K562 (cell line): Measurements from ENCODE around the gene C3orf52. TPM values are rescaled to one million over a fixed set of nuclear protein-coding genes. Genes with fewer than 3 reads are reported as not detected.

Experiments
- ATAC-seq: fragments of 200-7000 bp; cut with Tn5 transposase; 3 replicates; pipeline ENCODE4 v1.9.1; 2020; ENCODE audit warnings: moderate library complexity
- BruUV-seq: library from RNA; stranded (reverse); fragments of 400-500 nt; replicated peaks from 2 replicates; lab custom pipeline; 2021; lab: Mats Ljungman, UMichigan
- CTCF ChIA-PET: fragments of 300-600 bp; formaldehyde crosslinking; extraction: SDS; loops from one replicate; lab custom pipeline; 2021; ENCODE audit warnings: low intra/inter-chr PET ratio; lab: Yijun Ruan, JAX
- POLR2A ChIA-PET: fragments of 300-600, 350-650 bp; sonication (Branson Sonifier 250); formaldehyde crosslinking; extraction: SDS; loops from one replicate; lab custom pipeline; 2021; ENCODE audit warnings: antibody characterized with exemption, inconsistent platforms; lab: Yijun Ruan, JAX
- DNase-seq, 4 experiments: peaks; one replicate each; pipeline versions ENCODE4 v3.0.0 to v3.0.0-alpha.2; 2011 to 2018; ENCODE audit warnings: low spot score in 3 of 4, mixed read lengths in 3 of 4; ENCODE audit errors: extremely low read depth in 1 of 4
- FAIRE-seq: peaks from 2 replicates; lab custom pipeline; 2011; peaks lifted over from hg19 to GRCh38; lab: Jason Lieb, UNC
- H2AFZ ChIP-seq: 2 replicates; pipeline ENCODE4 v1.6.0; 2011; ENCODE audit warnings: low read depth, low read length, control low read depth, inconsistent platforms
- H3K27ac ChIP-seq: fragments of 200-600 bp; 3 replicates; pipeline ENCODE4 v1.8.0; 2011; ENCODE audit warnings: low read depth, mild to moderate bottlenecking, control low read depth, inconsistent platforms, low read length, moderate library complexity, mixed read lengths; ENCODE audit errors: extremely low read depth
- H3K27me3 ChIP-seq, 2 experiments: fragments of 300-600 bp in 1 of 2; 2 replicates in 1 of 2; 3 replicates in 1 of 2; pipeline versions ENCODE4 v1.6.0 to v1.8.0; 2011; ENCODE audit warnings: inconsistent platforms in 2 of 2, low read length in 2 of 2, mild to moderate bottlenecking in 1 of 2, mixed read lengths in 1 of 2, moderate library complexity in 1 of 2; ENCODE audit not compliant: control insufficient read depth in 2 of 2, insufficient read depth in 2 of 2
- H3K36me3 ChIP-seq: fragments of 300-600 bp; 3 replicates; pipeline ENCODE4 v1.8.0; 2011; ENCODE audit warnings: mild to moderate bottlenecking, low read length, inconsistent platforms; ENCODE audit not compliant: control insufficient read depth, insufficient read depth
- H3K4me1 ChIP-seq, 2 experiments: fragments of 200-600 bp in 1 of 2; replicated peaks in 1 of 2; 2 replicates in 1 of 2; 3 replicates in 1 of 2; pipeline versions ENCODE4 v1.5.1 to v1.8.0; 2011; ENCODE audit warnings: inconsistent platforms in 2 of 2, low read length in 2 of 2, mild to moderate bottlenecking in 1 of 2, mixed read lengths in 1 of 2, moderate library complexity in 1 of 2; ENCODE audit not compliant: control insufficient read depth in 2 of 2, insufficient read depth in 2 of 2
- H3K4me2 ChIP-seq: 2 replicates; pipeline ENCODE4 v1.6.1; 2011; ENCODE audit warnings: low read length, control low read depth, inconsistent platforms, mixed read lengths; ENCODE audit not compliant: insufficient read depth
- H3K4me3 ChIP-seq: fragments of 200-600 bp; sonication (generic), shearing (Covaris generic); 2 replicates; pipeline ENCODE4 v1.5.1; 2016; ENCODE audit warnings: control low read depth, inconsistent platforms
- H3K79me2 ChIP-seq: fragments of 200-600 bp; 3 replicates; pipeline ENCODE4 v1.8.0; 2011; ENCODE audit warnings: low read length, inconsistent platforms; ENCODE audit not compliant: control insufficient read depth, insufficient read depth
- H3K9ac ChIP-seq, 2 experiments: 2 replicates each; pipeline versions ENCODE4 v1.6.0 to v1.6.1; 2011; ENCODE audit warnings: low read depth in 2 of 2, low read length in 2 of 2, control low read depth in 1 of 2, inconsistent platforms in 1 of 2, mild to moderate bottlenecking in 1 of 2, mixed read lengths in 1 of 2; ENCODE audit not compliant: insufficient read depth in 1 of 2
- H3K9me1 ChIP-seq: one replicate; pipeline ENCODE4 v1.6.0; 2011; ENCODE audit warnings: inconsistent platforms, mild to moderate bottlenecking, low read length, moderate library complexity; ENCODE audit not compliant: control insufficient read depth, insufficient read depth
- H3K9me3 ChIP-seq: replicated peaks from 2 replicates; pipeline ENCODE4 v1.5.1; 2011; ENCODE audit warnings: low read depth, low read length, inconsistent platforms; ENCODE audit not compliant: control insufficient read depth, insufficient read depth
- H4K20me1 ChIP-seq: replicated peaks from 2 replicates; pipeline ENCODE4 v1.6.1; 2011; ENCODE audit warnings: low read length, inconsistent platforms, mixed read lengths; ENCODE audit not compliant: control insufficient read depth, insufficient read depth
- CGGBP1 ChIP-seq: fragments of 250-450 bp; sonication (Bioruptor Pico); IDR thresholded peaks from 2 replicates; pipeline ENCODE4 v1.9.0; 2021; ENCODE audit warnings: mild to moderate bottlenecking
- COPS2 ChIP-seq: fragments of 450-650 bp; conservative IDR thresholded peaks from 2 replicates; pipeline ENCODE4 v1.6.1; 2016; ENCODE audit warnings: mild to moderate bottlenecking, moderate library complexity
- CREB5 ChIP-seq: fragments of 250-450 bp; sonication (Bioruptor Pico); IDR thresholded peaks from 2 replicates; pipeline ENCODE4 v1.5.0; 2020; ENCODE audit warnings: mild to moderate bottlenecking
- ELF1 ChIP-seq: fragments of 200-800 bp; sonication (Bioruptor generic); IDR thresholded peaks from 2 replicates; pipeline ENCODE4 v1.6.1; 2016; ENCODE audit warnings: missing genetic modification characterization, missing compliant biosample characterization
- ETS2 ChIP-seq: IDR thresholded peaks from 2 replicates; pipeline ENCODE4 v1.6.1; 2016; ENCODE audit warnings: borderline replicate concordance, missing genetic modification characterization, mild to moderate bottlenecking, moderate library complexity, missing compliant biosample characterization; ENCODE audit not compliant: poor library complexity, severe bottlenecking
- FOXP4 ChIP-seq: sonication (generic); formaldehyde crosslinking; IDR thresholded peaks from 2 replicates; pipeline ENCODE4 v1.8.0; 2022; ENCODE audit warnings: mild to moderate bottlenecking, missing genetic modification reagents, borderline replicate concordance
- HSF4 ChIP-seq: fragments of 250-450 bp; sonication (Bioruptor Pico); IDR thresholded peaks from 2 replicates; pipeline ENCODE4 v2.1.2; 2022; ENCODE audit warnings: mild to moderate bottlenecking, moderate library complexity, borderline replicate concordance
- IRF1 ChIP-seq: sonication (generic); formaldehyde crosslinking; IDR thresholded peaks from 2 replicates; pipeline ENCODE4 v1.8.0; 2022; ENCODE audit warnings: missing genetic modification reagents, mild to moderate bottlenecking, borderline replicate concordance
- KLF16 ChIP-seq: IDR thresholded peaks from 2 replicates; pipeline ENCODE4 v1.6.1; 2016; ENCODE audit warnings: antibody characterized with exemption
- MEF2D ChIP-seq: conservative IDR thresholded peaks from 2 replicates; pipeline ENCODE4 v1.6.1; 2016; ENCODE audit warnings: low read depth, missing genetic modification characterization, missing compliant biosample characterization
- PRPF4 ChIP-seq: fragments of 200-400 bp; formaldehyde crosslinking; IDR thresholded peaks from one replicate; pipeline ENCODE4 v1.6.1; 2017; ENCODE audit warnings: low read length, low read depth, mild to moderate bottlenecking; ENCODE audit not compliant: insufficient read depth, poor library complexity, severe bottlenecking
- RCOR1 ChIP-seq, 2 experiments: IDR thresholded peaks; 2 replicates each; pipeline ENCODE4 v1.6.1; 2012; ENCODE audit warnings: low read depth in 2 of 2, low read length in 2 of 2, borderline replicate concordance in 1 of 2, improper control_type of control experiment in 1 of 2
- SREBF2 ChIP-seq: sonication (generic); formaldehyde crosslinking; IDR thresholded peaks from 2 replicates; pipeline ENCODE4 v1.4.0; 2020; ENCODE audit warnings: mild to moderate bottlenecking, missing genetic modification reagents
- SRSF9 ChIP-seq: fragments of 200-400 bp; formaldehyde crosslinking; IDR thresholded peaks from 2 replicates; pipeline ENCODE4 v1.6.1; 2017; ENCODE audit warnings: low read depth, low read length, borderline replicate concordance
- U2AF2 ChIP-seq: fragments of 200-400 bp; formaldehyde crosslinking; optimal IDR thresholded peaks from 2 replicates; pipeline ENCODE3; 2017; ENCODE audit warnings: low read depth, mild to moderate bottlenecking, low read length
- ZC3H4 ChIP-seq: sonication (generic); formaldehyde crosslinking; IDR thresholded peaks from 2 replicates; pipeline ENCODE4 v1.9.0; 2021; ENCODE audit warnings: missing genetic modification reagents, borderline replicate concordance
- ZNF146 ChIP-seq: IDR thresholded peaks from one replicate; pipeline ENCODE4 v1.6.1; 2018; ENCODE audit warnings: missing compliant biosample characterization; ENCODE audit not compliant: unreplicated experiment
- WGBS: fragments of 100-300 bp; shearing (Covaris generic); methylation state at CpG from one replicate; pipeline ENCODE4 v1.1.6; 2016; ENCODE audit warnings: low coverage, mixed read lengths; ENCODE audit not compliant: insufficient coverage; ENCODE audit errors: missing lambda C conversion rate; 5-methylcytosine and 5-hydroxymethylcytosine counted together
- in situ Hi-C: fragments of 300-500 bp; cut with MboI; formaldehyde crosslinking; loops from 4 replicates; pipeline ENCODE4 v1.15.0; 2018; ENCODE audit warnings: inconsistent platforms, mixed read lengths
- intact Hi-C: fragments of 100-400 bp; cut with micrococcal nuclease; formaldehyde crosslinking; loops from 2 replicates; pipeline ENCODE4 v1.14.2; 2022
- polyA plus RNA-seq, 8 experiments: library from polyadenylated mRNA; depleted of rRNA in 4 of 8; stranded (reverse) in 5 of 8; unstranded in 3 of 8; fragments of >200 nt; fragmentation: Nextera tagmentation in 2 of 8; fragmentation: Illumina TruSeq in 1 of 8; extraction: Ambion mirVana in 2 of 8; extraction: Trizol in 1 of 8; gene quantifications; 2 replicates each; pipeline versions ENCODE4 v1.2.1 to v1.2.3, GENCODE V29; 2011 to 2014; ENCODE audit warnings: inconsistent platforms in 1 of 8, missing spikeins in 1 of 8
- total RNA-seq, 7 experiments: library from RNA; depleted of rRNA in 6 of 7; stranded (reverse); fragments of >200 nt in 6 of 7; fragmentation: Illumina TruSeq in 2 of 7; extraction: Trizol in 2 of 7; gene quantifications; 2 replicates each; pipeline versions ENCODE4 v1.2.1 to v1.2.3, GENCODE V29; 2011 to 2021; ENCODE audit warnings: low replicate concordance in 1 of 7

Gene C3orf52
- total and polyA plus RNA-seq, 9 of the 15 experiments (the other 6 are each of a cell fraction or from before 2014, with no cell fraction given): 2.8 to 6.1 (median 3.8) TPM

GRCh38 chr3:112088944-112089343, 2.8 kb downstream of the C3orf52 start:
- no peak overlapping the region for H3K27ac ChIP-seq
- peaks cover 5 to 13% of the 10 kb centered on the region in 2 experiments; a peak in 4 of 5 replicates for H3K4me1 ChIP-seq
- no peaks in the 10 kb centered on the region for H3K27me3 ChIP-seq
- in situ Hi-C loops (no loop called here), intact Hi-C loops (no loop called here)
- no peak for ATAC-seq
- no peak overlapping the region for H3K9ac ChIP-seq
- H3K9me3 ChIP-seq: no peaks in the 10 kb centered on the region
- H3K4me2 ChIP-seq: no peak overlapping the region
- no peak overlapping the region for H2AFZ ChIP-seq
- no peak overlapping the region for H3K4me3 ChIP-seq
- H3K79me2 ChIP-seq: no peaks in the 10 kb centered on the region
- no peak for DNase-seq
- no peaks in the 10 kb centered on the region for H3K9me1 ChIP-seq
- no TSS peak for BruUV-seq
- WGBS: 50% methylated on average over 3 of the region's 4 CpGs
- no peaks in the 10 kb centered on the region for H4K20me1 ChIP-seq
- no peaks in the 10 kb centered on the region for H3K36me3 ChIP-seq
- no peak for FAIRE-seq
- CTCF ChIA-PET: no interaction called here
- POLR2A ChIA-PET: interaction anchor here (1.2 kb wide), 1 partner anchor 9 kb away, joined by 3 read pairs; no protein-coding TSS in a partner anchor
- no peak for TF ChIP-seq COPS2
- no peak for TF ChIP-seq ETS2 (tag)
- TF ChIP-seq KLF16: no peak
- no peak for TF ChIP-seq HSF4
- TF ChIP-seq SRSF9: no peak
- no peak for TF ChIP-seq FOXP4 (CRISPR knock-in tag)
- no peak for TF ChIP-seq ZC3H4 (CRISPR knock-in tag)
- no peak for TF ChIP-seq ZNF146 (CRISPR knock-in tag)
- no peak for TF ChIP-seq U2AF2
- TF ChIP-seq MEF2D (tag): no peak
- no peak for TF ChIP-seq IRF1 (CRISPR knock-in tag)
- no peak for TF ChIP-seq CREB5
- no peak for TF ChIP-seq RCOR1 (IDR thresholded peaks at IDR 0.05; ENCODE audit: borderline replicate concordance in 1 of 2, low read depth in 2 of 2, low read length in 2 of 2)
- no peak for TF ChIP-seq ELF1 (tag)
- no peak for TF ChIP-seq PRPF4
- no peak for TF ChIP-seq SREBF2 (CRISPR knock-in tag)
- TF ChIP-seq CGGBP1: no peak
